WTC11 (cell line): Measurements from ENCODE around the gene BANK1. TPM values are rescaled to one million over a fixed set of nuclear protein-coding genes. Genes with fewer than 3 reads are reported as not detected.

Experiments
- ATAC-seq: fragments of 200-7000 bp; cut with Tn5 transposase; 2 replicates; pipeline ENCODE4 v1.10.0; 2021; ENCODE audit warnings: mild to moderate bottlenecking, moderate library complexity
- CTCF ChIA-PET: fragments of 300-600 bp; sonication (Branson Sonifier 250); formaldehyde crosslinking; loops from one replicate; lab custom pipeline; 2021; ENCODE audit warnings: antibody characterized with exemption; lab: Charles Lee
- POLR2A ChIA-PET: fragments of 350-600 bp; sonication (Branson Sonifier 250); formaldehyde crosslinking; loops from one replicate; lab custom pipeline; 2021; ENCODE audit warnings: antibody characterized with exemption; lab: Charles Lee
- DNase-seq: peaks from one replicate; pipeline ENCODE4 v3.0.0; 2021; ENCODE audit warnings: low spot score
- H3K27ac Mint-ChIP-seq: 2 replicates; pipeline ENCODE4 v1.8.0; 2021; ENCODE audit warnings: mixed read lengths
- H3K27me3 Mint-ChIP-seq: 2 replicates; pipeline ENCODE4 v1.8.0; 2021; ENCODE audit warnings: low read depth, mild to moderate bottlenecking, moderate library complexity, mixed read lengths
- H3K36me3 Mint-ChIP-seq: 2 replicates; pipeline ENCODE4 v1.8.0; 2021; ENCODE audit warnings: mixed read lengths
- H3K4me1 Mint-ChIP-seq: 2 replicates; pipeline ENCODE4 v1.8.0; 2022; ENCODE audit warnings: mixed read lengths
- H3K4me3 Mint-ChIP-seq: 2 replicates; pipeline ENCODE4 v1.8.0; 2021; ENCODE audit warnings: mild to moderate bottlenecking, moderate library complexity, mixed read lengths
- H3K9me3 Mint-ChIP-seq: 2 replicates; pipeline ENCODE4 v1.8.0; 2021; ENCODE audit warnings: mixed read lengths
- CREB1 ChIP-seq: sonication (generic); formaldehyde crosslinking; IDR thresholded peaks from 2 replicates; pipeline ENCODE4 v1.8.0; 2023; ENCODE audit warnings: mild to moderate bottlenecking, missing genetic modification reagents
- ETV6 ChIP-seq: sonication (generic); formaldehyde crosslinking; IDR thresholded peaks from 2 replicates; pipeline ENCODE4 v1.8.1; 2022; ENCODE audit warnings: mild to moderate bottlenecking, missing genetic modification reagents
- JAZF1 ChIP-seq: fragments of 250-450 bp; sonication (Bioruptor Pico); IDR thresholded peaks from 2 replicates; pipeline ENCODE4 v1.9.0; 2021; ENCODE audit warnings: moderate library complexity, mild to moderate bottlenecking, inconsistent platforms
- JUN ChIP-seq: sonication (generic); formaldehyde crosslinking; IDR thresholded peaks from 2 replicates; pipeline ENCODE4 v1.8.0; 2023; ENCODE audit warnings: mild to moderate bottlenecking, missing genetic modification reagents
- PRRX2 ChIP-seq: fragments of 250-450 bp; sonication (Bioruptor Pico); IDR thresholded peaks from 2 replicates; pipeline ENCODE4 v1.8.0; 2021; ENCODE audit warnings: mild to moderate bottlenecking
- SMAD4 ChIP-seq: sonication (generic); formaldehyde crosslinking; IDR thresholded peaks from 2 replicates; pipeline ENCODE4 v1.8.0; 2022; ENCODE audit warnings: mild to moderate bottlenecking, missing genetic modification reagents
- SP1 ChIP-seq: sonication (generic); formaldehyde crosslinking; conservative IDR thresholded peaks from 2 replicates; pipeline ENCODE4 v1.8.1; 2022; ENCODE audit warnings: missing genetic modification reagents
- STAT6 ChIP-seq: sonication (generic); formaldehyde crosslinking; conservative IDR thresholded peaks from 2 replicates; pipeline ENCODE4 v1.8.1; 2023; ENCODE audit warnings: mild to moderate bottlenecking, low read depth, missing genetic modification reagents, moderate library complexity
- TCF7 ChIP-seq: sonication (generic); formaldehyde crosslinking; IDR thresholded peaks from 2 replicates; pipeline ENCODE4 v1.8.0; 2022; ENCODE audit warnings: mild to moderate bottlenecking, low read depth, missing genetic modification reagents, moderate library complexity
- ZNF138 ChIP-seq: sonication (generic); formaldehyde crosslinking; conservative IDR thresholded peaks from 2 replicates; pipeline ENCODE4 v1.8.1; 2022; ENCODE audit warnings: mild to moderate bottlenecking, moderate library complexity, missing genetic modification reagents
- ZNF263 ChIP-seq: sonication (generic); formaldehyde crosslinking; IDR thresholded peaks from 2 replicates; pipeline ENCODE4 v1.8.1; 2022; ENCODE audit warnings: low read depth, mild to moderate bottlenecking, moderate library complexity, missing genetic modification reagents
- ZNF423 ChIP-seq: fragments of 250-450 bp; sonication (Bioruptor Pico); IDR thresholded peaks from 2 replicates; pipeline ENCODE4 v2.1.2; 2022; ENCODE audit warnings: mild to moderate bottlenecking, moderate library complexity
- ZNF671 ChIP-seq: fragments of 250-450 bp; sonication (Bioruptor Pico); IDR thresholded peaks from 2 replicates; pipeline ENCODE4 v1.8.0; 2021; ENCODE audit warnings: mild to moderate bottlenecking
- ZSCAN18 ChIP-seq: fragments of 250-450 bp; sonication (Bioruptor Pico); IDR thresholded peaks from 2 replicates; pipeline ENCODE4 v2.1.2; 2022; ENCODE audit warnings: mild to moderate bottlenecking, moderate library complexity
- total RNA-seq: library from RNA; stranded (reverse); gene quantifications from 3 replicates; pipeline ENCODE4 v1.2.3, GENCODE V29; 2021
- TF ChIP-seq, protein P1 (sequence below): sonication (generic); formaldehyde crosslinking; IDR thresholded peaks from 2 replicates; pipeline ENCODE4 v1.8.1; 2022; ENCODE audit warnings: low read depth, missing genetic modification reagents, borderline replicate concordance
- TF ChIP-seq, protein P2 (sequence below): sonication (generic); formaldehyde crosslinking; IDR thresholded peaks from 2 replicates; pipeline ENCODE4 v1.8.1; 2023; ENCODE audit warnings: mild to moderate bottlenecking, moderate library complexity, missing genetic modification reagents
- TF ChIP-seq, protein P3 (sequence below): sonication (generic); formaldehyde crosslinking; IDR thresholded peaks from 2 replicates; pipeline ENCODE4 v1.8.0; 2023; ENCODE audit warnings: missing genetic modification reagents
- TF ChIP-seq, protein P4 (sequence below): fragments of 250-450 bp; sonication (Bioruptor Pico); IDR thresholded peaks from 2 replicates; pipeline ENCODE4 v1.9.0; 2021; ENCODE audit warnings: mild to moderate bottlenecking
- TF ChIP-seq, protein P5 (sequence below): sonication (generic); formaldehyde crosslinking; IDR thresholded peaks from 2 replicates; pipeline ENCODE4 v1.8.0; 2022; ENCODE audit warnings: mild to moderate bottlenecking, missing genetic modification reagents
- TF ChIP-seq, protein P6 (sequence below): sonication (generic); formaldehyde crosslinking; IDR thresholded peaks from 2 replicates; pipeline ENCODE4 v1.8.0; 2022; ENCODE audit warnings: mild to moderate bottlenecking, missing genetic modification reagents

BANK1 gene
- total RNA-seq, 1 experiment from 2014 or later = 0.68 TPM

DNA sequence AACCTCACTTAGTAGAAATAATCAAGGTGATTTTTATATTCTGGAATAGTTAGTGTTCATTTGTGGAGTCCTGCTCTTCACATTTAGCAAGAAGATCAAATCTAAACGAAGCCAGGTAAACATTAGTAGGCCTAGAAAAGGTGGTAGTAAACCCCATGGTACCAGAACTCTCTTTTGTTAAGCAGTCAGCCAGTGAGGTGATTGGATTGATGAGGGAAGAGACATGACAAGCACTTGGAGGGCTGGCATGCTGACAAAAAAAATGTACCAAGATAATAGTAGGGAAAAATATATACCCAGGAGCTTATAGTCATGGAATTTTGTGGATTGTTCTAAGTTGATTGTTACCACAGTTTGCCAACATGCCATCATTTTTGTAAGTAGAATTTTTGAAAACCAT, 163.8 kb downstream of the BANK1 start (continued):
- TF ChIP-seq STAT6 (CRISPR knock-in tag) (no peak), JUN (CRISPR knock-in tag) (no peak)
- TF ChIP-seq, protein P1, sequence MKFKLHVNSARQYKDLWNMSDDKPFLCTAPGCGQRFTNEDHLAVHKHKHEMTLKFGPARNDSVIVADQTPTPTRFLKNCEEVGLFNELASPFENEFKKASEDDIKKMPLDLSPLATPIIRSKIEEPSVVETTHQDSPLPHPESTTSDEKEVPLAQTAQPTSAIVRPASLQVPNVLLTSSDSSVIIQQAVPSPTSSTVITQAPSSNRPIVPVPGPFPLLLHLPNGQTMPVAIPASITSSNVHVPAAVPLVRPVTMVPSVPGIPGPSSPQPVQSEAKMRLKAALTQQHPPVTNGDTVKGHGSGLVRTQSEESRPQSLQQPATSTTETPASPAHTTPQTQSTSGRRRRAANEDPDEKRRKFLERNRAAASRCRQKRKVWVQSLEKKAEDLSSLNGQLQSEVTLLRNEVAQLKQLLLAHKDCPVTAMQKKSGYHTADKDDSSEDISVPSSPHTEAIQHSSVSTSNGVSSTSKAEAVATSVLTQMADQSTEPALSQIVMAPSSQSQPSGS = no peak
- TF ChIP-seq, protein P2, sequence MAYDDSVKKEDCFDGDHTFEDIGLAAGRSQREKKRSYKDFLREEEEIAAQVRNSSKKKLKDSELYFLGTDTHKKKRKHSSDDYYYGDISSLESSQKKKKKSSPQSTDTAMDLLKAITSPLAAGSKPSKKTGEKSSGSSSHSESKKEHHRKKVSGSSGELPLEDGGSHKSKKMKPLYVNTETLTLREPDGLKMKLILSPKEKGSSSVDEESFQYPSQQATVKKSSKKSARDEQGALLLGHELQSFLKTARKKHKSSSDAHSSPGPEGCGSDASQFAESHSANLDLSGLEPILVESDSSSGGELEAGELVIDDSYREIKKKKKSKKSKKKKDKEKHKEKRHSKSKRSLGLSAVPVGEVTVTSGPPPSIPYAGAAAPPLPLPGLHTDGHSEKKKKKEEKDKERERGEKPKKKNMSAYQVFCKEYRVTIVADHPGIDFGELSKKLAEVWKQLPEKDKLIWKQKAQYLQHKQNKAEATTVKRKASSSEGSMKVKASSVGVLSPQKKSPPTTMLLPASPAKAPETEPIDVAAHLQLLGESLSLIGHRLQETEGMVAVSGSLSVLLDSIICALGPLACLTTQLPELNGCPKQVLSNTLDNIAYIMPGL (CRISPR knock-in tag) = no peak

DNA sequence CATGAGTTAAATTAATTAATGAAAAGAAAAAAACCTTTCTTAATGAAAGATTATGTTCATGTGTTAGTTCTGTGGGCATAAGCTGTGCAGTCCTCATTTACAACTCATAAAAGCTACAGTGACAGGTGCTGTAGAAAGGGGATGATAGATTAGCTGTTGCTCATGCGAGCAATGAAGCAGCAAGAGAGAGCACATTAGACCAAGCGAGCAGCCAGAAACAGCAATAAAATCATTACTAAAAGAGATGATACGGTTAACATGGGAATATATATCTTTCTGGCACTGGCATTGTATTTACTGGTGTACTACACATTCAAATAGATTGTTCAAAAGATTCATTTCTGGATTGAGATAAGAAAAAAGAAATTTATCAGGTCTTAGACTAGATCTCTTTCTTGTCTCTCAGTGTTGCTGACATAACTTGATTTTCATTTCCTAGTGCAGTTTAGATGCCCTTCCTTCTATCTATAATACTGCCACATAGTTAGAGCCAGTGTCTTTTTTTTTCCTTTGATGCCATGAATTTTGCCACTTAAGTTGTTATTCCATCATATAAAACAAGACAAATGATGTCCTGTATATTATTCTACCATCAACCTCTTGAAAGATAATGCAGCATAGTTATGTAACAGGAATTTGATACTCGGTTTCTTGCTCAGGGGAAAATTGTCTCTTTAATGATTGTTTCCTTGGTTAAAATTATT, 164.6 kb downstream of the BANK1 start:
- Mint-ChIP-seq H3K4me3 (no peak overlapping the region), H3K4me1 (peaks cover 51% of the 10 kb centered on the region), H3K36me3 (0 out of 2 replicates have a peak, but pooled peaks cover 3% of the 10 kb centered on the region), H3K27ac (peak overlapping the region; percentile 93), H3K27me3 (no peaks in the 10 kb centered on the region), H3K9me3 (peaks cover 5% of the 10 kb centered on the region)
- TF ChIP-seq, protein P3, sequence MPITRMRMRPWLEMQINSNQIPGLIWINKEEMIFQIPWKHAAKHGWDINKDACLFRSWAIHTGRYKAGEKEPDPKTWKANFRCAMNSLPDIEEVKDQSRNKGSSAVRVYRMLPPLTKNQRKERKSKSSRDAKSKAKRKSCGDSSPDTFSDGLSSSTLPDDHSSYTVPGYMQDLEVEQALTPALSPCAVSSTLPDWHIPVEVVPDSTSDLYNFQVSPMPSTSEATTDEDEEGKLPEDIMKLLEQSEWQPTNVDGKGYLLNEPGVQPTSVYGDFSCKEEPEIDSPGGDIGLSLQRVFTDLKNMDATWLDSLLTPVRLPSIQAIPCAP = no peak
- no peak for TF ChIP-seq TCF7 (CRISPR knock-in tag)
- TF ChIP-seq SP1 (CRISPR knock-in tag) = no peak
- TF ChIP-seq SMAD4 = no peak
- TF ChIP-seq, protein P2 (CRISPR knock-in tag) = no peak
- no peak for TF ChIP-seq ETV6
- no peak for TF ChIP-seq ZSCAN18
- no peak for TF ChIP-seq CREB1
- no peak for TF ChIP-seq ZNF423 (CRISPR knock-in tag)
- TF ChIP-seq, protein P4, sequence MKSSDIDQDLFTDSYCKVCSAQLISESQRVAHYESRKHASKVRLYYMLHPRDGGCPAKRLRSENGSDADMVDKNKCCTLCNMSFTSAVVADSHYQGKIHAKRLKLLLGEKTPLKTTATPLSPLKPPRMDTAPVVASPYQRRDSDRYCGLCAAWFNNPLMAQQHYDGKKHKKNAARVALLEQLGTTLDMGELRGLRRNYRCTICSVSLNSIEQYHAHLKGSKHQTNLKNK = no peak
- TF ChIP-seq ZNF263 (CRISPR knock-in tag) = no peak
- TF ChIP-seq, protein P1 = no peak
- TF ChIP-seq ZNF671 (CRISPR knock-in tag) = no peak
- TF ChIP-seq JAZF1 (CRISPR knock-in tag) = no peak
- TF ChIP-seq ZNF138 (CRISPR knock-in tag) = no peak
- TF ChIP-seq PRRX2 (CRISPR knock-in tag) = no peak
- TF ChIP-seq, protein P5, sequence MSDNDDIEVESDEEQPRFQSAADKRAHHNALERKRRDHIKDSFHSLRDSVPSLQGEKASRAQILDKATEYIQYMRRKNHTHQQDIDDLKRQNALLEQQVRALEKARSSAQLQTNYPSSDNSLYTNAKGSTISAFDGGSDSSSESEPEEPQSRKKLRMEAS = no peak
- TF ChIP-seq, protein P6, sequence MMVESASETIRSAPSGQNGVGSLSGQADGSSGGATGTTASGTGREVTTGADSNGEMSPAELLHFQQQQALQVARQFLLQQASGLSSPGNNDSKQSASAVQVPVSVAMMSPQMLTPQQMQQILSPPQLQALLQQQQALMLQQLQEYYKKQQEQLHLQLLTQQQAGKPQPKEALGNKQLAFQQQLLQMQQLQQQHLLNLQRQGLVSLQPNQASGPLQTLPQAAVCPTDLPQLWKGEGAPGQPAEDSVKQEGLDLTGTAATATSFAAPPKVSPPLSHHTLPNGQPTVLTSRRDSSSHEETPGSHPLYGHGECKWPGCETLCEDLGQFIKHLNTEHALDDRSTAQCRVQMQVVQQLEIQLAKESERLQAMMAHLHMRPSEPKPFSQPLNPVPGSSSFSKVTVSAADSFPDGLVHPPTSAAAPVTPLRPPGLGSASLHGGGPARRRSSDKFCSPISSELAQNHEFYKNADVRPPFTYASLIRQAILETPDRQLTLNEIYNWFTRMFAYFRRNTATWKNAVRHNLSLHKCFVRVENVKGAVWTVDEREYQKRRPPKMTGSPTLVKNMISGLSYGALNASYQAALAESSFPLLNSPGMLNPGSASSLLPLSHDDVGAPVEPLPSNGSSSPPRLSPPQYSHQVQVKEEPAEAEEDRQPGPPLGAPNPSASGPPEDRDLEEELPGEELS (CRISPR knock-in tag) = no peak
- POLR2A ChIA-PET = no interaction called here
- ATAC-seq = no peak
- DNase-seq = no peak
- CTCF ChIA-PET = interaction anchor here (0.6 kb wide), 1 partner anchor 55 kb away, joined by 4 read pairs; no protein-coding TSS in a partner anchor
